HG02840 (cell line): ENCODE results near the gene SLC6A6.

Source experiments
- ATAC-seq: cut with Tn5 transposase; IDR thresholded peaks from one replicate; pipeline ENCODE4 v1.9.1; 2021; ENCODE audit warnings: mild to moderate bottlenecking, moderate library complexity, moderate number of reproducible peaks; ENCODE audit not compliant: unreplicated experiment, low FRiP score

The SLC6A6 gene

DNA sequence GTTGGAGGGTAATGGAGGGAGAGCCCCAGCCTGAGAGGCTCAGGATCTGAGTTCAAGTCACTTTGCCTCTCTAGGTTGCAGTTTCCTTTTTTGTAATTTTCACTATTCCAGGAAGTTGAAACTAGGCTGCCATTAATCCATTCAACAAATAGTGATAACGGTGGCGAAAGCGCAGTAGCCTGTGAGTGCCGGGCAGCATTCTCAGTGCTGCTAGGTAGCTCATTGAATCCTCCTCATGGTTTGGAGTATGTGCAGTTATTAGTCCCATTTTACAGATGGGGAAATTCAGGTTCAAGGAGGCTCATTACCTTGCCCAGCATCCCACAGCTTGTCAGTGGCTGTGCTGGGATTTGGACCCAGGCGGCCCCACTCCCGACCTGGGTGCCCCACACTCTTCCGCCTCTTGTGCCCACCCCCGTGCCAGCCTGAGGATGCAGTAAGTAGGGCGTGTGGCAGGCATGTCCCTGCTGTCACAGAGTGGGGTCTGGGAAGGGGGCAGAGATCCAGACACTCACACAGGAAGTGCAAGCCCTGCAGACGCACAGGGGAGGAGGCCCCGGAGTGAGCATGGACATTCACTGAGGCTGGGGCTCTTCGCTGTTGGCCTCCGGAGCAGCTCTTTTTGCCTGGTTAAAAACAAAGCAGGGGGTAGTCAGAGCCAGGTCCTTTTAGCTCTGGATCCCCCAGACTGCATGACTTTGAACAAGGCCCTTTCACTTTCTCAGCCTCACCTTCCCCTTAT, 58.8 kb downstream of the SLC6A6 start:
- no peak for ATAC-seq

DNA sequence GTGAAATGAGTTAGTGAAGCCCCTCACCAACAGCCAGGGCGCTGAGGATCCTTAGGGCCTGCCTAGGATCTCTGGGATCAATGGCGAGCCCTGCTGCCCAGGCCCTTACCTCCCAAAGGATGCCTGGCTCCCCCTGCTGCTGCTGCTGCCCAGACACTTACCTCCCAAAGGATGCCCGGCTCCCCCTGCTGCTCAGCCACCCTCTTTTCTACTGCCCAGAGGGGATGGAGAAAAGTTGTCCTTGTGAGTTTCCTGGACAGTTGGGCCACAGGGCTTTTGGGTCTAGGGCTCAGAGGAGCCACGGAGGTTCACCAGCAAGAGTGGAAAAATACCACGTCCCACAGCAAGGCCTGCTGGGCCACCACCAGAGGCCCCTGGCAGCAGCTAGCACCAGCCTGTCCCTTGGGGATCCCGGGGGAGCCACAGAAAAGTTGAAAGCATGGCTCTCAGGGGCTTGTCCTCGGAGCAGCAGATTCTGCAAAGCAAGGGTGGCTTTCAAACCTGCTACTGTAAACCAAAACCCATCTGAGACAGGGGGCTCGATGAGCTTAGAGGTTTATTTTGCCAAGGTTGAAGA, 59.4 kb downstream of the SLC6A6 start:
- ATAC-seq: no peak

DNA sequence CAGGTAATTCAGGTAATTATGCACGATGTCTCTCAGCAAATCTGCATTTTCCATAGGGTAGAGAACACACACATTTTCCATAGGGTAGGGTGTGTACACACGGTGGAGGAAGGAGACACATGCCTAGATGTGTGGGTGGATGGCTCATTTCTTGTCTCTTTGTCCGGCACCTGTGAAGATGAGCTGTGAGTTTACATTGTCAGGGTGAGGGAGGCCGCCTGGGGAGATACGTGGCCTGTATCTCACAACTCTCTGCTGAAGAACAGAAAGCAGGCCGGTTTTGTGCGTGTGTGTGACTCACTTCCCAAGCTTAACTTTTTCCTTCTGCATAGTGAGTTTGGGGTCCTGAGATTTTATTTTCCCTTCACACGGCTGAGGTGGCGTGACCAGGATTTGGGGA, 60.3 kb downstream of the SLC6A6 start:
- ATAC-seq: no peak

DNA sequence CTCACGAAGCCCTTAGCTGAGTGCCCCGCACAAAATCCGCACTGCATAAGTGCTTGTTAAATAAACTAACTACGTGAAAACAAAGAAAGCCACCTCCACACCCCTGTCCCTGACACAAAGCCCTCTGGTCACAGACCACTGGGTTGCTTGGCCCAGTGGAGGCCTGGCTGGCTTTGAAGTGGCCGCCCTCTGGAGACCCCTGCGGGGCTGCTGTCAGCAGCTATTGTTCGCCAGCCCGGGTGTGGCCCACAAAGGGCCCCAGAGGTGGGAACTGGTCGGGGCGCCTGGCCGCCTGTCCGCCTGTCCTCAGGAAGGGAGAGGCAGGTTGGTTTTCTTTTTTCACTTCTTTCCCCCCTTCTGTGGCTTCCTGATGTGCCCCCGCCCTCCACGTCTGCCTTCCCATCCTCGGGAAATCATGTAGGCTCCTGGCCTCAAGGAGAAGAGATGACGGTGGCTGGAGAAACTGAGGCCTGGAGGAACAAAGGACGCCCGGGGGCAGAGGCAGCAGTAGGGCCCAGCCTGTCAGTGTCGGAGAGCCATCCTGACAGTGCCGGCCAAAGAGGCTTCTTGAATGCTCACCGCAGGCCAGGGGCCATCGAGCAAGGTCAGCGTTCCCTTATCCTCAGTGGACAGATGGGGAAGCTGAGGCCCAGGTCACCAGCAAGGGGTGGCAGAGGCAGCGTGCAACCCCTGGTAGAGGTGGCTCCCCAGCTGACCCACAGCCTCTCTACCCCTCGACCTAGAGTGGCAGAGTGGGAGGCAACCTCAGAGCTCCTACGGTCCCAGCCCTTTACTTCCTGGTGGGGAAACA, 61.1 kb downstream of the SLC6A6 start:
- no peak for ATAC-seq

DNA sequence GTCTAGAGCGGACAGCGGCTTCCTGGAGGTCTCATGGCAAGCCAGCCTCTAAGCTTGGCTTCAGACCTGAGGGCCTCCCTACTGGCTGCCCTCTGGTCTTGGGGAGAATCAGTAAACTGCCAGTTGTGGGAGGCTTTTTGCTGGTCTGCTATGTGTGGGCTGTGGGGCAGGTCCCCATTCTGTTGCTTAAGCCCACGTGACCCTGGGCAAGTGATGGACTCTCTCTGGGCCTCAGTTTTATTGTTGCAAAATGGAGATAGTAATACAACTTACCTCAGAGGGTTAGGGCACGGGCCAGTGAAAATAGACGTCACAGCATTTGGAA, 61.7 kb downstream of the SLC6A6 start:
- ATAC-seq: no peak

DNA sequence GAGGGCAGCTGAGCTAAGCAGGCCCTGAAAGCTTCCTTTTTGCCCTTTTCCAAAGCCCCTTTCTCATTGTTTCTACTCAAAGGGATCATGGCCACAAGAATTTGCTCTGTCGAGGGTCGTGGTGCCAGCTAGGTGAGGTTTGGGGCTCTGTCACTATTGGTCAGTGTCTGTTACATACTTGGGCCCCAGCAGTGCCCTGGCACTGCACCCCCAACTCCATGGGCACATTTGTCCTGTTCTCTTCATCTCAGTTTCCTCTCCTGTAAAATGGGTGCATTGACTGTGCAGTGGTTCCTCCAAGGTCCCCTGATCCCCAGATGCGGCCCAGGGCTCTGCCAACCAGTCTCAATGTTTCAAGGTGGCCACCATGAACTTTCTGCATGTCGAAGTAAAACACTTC, 62.1 kb downstream of the SLC6A6 start:
- ATAC-seq: no peak

DNA sequence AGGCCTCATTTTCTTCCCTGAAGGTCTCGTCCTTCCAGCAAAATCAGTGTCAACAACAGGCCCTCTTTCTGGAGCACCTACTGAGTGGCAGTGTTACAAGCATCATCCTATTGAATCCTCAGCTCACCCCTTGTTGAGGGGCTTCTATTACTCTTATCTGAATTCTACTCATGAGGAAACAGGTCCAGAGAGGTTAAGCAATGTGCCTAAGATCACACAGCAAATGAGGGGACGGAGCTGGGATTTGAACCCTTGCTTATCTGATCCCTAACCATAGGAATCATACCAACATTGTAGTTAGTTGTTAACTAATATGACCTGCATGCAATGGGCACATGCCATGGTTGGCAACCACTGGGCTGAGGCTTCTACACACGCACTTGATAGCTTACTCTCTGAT, 63.0 kb downstream of the SLC6A6 start:
- no peak for ATAC-seq

DNA sequence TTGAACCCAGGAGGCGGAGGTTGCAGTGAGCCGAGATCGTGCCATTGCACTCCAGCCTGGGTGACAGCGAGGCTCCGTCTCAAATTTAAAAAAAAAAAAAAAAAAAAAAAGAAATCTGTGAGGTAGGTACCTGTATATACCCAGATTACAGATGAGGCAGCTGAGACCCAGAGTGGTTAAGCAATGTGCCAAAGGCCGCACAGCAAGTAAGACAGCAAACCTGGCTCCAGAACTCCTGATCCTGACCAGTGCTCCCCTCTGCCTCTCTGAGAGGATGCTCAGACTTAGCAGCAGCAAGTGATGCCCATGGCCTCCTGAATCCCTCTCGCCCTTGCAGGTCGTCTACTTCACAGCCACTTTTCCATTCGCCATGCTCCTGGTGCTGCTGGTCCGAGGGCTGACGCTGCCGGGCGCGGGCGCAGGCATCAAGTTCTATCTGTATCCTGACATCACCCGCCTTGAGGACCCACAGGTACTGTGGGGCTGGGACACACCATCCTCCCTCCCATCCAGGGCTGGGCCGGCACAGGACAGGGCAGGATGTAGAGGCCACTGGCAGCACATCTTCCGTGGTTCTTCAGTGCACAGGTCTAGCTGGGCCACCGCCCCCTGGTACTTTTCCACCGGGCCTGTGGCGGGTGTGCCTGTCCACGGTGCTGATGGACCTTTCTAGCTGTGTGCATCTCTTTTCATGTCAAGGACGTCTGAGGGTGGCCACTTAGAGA, 63.9 kb downstream of the SLC6A6 start:
- ATAC-seq: no peak

DNA sequence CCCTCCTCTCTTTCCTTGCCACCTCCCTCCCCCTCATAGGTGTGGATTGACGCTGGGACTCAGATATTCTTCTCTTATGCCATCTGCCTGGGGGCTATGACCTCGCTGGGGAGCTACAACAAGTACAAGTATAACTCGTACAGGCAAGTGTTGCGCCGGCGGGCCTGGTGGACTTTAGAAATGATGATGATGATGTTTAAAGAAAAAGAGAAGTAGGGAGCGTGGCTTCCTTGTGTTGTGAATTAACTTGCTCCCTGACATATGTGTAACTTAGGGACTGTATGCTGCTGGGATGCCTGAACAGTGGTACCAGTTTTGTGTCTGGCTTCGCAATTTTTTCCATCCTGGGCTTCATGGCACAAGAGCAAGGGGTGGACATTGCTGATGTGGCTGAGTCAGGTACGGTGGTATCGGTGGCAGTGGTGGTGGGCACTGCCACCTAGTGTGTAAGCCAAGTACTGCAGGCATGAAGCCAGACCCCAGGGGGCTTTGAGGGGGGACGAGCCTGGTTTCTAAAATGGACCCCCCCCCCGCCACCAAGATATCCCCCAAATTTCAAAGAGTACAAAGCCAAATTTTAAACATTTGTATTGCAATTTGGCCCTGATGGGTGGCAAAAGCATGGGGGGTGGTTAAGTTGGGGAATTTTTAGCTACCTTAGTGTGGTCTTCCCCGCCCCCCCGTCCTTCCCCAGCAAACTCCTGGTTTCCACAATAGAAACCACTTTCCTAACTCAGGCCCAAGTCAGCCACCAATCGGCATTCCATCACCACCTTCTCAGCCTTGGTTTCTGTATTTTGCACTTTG, 65.6 kb downstream of the SLC6A6 start:
- no peak for ATAC-seq

DNA sequence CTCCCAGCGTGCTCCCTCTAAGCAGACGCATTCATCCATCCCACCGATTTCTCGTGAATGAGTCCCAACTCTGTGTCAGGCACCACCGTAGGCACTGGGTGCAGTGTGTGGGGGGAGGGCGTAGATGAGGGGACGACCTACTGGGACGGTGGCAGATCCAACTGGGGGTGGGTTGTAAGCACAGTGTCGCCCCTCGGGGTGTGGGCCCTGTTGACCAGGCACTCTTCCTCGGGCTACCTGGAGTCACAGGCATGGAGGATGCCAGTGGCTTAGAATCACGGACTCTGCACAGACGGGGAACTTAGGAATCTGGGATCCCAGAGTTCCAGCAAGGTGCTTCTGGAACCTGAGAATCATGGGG, 66.2 kb downstream of the SLC6A6 start:
- ATAC-seq: no peak

DNA sequence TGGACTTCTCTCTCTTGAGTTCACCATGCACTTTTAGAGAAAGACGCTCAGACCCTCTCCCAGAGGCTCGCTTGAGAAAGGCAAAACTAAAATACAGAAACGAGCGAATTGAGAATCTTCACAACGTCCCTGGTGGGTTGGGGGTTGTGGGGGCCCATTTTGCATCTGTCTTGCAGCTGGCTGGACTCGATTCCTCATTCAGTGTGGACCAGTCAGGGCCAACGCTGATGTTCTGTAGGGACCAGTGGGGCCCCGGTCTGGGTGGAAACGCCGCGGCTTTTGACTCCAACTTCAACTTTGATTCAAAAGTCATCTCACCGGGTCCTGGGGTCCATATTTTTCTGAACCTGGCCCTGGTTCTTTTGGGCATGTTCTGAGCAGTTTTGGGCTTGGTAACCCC, 68.1 kb downstream of the SLC6A6 start:
- no peak for ATAC-seq

DNA sequence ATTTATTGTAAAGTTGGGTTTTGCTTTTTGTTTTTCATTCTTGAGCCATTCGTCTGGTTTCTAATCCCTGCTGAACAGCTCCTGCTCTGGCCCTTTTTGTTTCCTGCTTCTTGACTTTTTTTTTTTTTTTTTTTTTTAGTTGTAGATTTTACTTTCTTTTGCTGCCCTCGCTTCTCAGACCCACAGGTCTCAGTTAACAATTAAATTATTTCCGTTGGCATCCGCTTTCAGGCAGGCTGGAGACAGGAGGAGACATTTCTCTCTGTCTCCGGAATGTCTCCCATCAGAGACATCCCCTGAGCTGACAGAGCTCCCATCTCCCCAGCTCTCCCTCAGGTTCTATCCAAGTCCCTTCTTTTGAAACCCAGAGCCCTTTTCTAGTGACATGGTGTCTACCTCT, 68.6 kb downstream of the SLC6A6 start:
- no peak for ATAC-seq

DNA sequence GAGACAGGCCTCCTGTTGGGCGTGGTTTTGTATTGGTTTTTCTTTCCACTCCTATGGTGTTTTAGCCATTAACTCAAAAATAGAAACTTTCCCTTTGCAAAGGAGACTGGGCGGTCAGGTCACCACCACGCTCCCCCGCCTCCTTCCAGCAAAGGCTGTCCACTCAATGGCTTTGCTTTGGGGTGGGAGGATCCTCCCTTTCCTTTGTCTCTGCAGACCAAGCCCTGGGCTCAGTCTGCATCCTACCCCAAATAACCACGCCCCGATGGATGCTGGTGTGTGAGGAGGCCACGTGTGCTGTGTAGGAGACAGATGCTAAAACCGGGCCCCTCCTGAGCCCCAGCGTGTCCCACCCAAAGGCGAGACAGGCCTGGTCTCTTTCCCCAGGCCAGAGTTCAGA, 69.3 kb downstream of the SLC6A6 start:
- no peak for ATAC-seq

DNA sequence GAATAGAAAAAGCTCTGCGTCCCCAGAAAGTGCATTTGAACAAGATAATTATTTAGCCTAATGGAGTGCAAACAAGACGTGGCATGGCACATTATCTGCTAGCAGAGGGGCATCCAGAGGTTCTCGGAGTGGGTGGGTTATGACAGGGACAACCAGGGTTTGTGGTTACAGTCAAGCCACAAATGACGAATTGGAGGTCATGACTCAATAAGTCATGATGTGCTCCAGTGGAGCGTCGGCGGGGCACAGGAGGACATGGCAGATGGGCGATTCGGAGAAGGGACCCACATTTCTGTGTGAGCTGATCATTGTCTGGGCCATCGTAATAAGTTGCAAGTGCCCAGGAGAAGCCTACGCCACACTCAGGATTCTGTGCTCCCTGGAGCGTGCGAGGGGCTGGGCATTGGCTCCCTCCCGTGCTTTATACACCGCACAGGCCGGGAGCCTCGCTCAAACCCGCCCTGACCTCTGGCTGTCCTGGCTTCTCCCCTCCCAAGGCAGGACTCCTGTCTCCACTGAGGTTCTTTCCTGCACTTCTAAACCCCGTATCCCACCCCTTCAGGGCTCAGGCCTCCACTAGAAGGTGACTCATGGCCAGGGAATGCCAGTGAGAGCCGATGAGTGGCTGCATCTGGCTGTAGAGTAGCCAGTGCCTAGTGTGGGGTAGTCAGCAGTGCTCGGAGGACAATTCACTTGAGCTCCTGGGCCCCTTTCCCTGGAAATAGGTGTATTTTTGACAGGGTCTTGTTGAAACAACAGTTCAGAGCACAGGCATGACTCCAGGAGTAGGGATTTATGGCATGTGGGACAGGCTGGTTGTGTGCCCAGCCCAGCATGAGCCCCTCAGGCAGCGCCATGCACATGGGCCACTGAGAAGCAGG, 70.3 kb downstream of the SLC6A6 start:
- no peak for ATAC-seq

DNA sequence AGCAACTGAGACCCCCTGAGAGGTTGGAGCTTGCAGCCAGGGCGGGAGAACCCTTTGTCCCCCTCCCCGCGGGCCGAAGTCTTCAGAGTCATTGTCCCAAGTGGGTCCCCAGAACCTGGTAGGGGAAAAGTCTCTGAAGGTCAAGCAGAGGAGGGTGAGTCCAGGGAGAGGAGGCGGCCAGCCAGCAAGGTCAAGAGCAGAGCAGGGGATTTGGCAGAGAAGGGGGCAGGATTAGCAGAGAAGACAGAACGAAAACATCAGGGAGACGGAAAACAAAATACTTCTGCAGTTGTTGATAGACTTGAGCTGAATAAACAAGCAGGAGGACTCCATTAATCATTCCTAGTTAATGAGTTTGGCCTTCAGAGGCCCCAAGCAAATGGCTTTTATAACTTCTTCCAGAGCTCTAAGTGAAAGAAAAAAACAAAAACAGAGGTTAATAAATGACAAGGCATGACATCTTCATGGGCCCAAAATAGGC, 71.0 kb downstream of the SLC6A6 start:
- ATAC-seq: no peak

DNA sequence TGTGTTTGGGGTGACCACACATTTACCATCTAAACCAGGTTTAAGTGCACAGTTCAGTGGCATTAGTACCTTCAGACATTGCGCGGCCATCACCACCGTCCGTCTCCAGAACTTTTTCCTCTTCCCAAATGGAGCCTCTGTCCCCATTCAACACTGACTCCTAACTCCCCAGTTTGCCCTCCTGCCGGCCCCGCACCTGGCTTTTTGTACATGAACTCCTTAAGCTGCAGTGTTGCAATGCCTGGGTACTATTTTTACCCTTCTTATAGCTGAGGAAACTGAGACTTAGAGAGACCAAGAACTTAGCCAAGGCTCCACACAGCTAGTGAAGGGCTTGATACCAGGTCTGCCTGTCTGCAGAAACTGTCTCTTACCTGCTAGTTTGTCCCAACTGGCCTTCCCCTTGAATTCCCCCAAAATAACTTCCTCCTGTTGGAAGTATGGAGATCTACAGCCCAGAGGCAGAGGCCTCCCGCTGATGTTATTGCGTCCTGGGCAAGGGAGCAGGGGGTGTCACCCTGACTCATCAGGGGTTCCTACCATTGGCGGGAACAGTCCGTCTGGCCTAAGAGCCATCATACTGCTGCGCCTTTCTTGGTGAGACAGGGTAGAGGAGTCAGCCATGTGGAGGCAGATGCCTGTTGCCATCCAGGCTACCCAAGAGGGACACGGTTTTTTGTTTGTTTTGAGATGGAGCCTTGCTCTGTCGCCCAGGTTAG, 72.1 kb downstream of the SLC6A6 start:
- no peak for ATAC-seq

DNA sequence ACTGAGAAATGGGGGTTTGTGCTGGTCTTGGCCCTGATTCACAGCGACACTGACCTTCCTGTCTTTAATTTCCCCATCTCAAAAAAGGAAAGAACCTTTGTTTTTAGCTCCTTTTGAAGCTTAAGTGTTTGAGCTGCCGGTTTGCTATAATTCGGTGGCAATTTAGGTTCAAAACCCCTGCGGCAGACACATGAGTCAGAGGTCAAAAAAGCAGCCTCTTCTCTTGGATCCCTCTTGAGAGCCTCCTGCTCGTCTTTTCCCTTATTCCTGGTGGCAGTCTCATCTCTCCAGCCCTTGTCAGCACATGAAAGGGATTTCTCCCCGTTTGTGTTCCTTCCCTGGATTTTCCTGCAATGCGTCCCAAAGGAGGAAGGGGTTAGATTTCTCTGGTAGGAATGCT, 73.2 kb downstream of the SLC6A6 start:
- ATAC-seq: no peak

DNA sequence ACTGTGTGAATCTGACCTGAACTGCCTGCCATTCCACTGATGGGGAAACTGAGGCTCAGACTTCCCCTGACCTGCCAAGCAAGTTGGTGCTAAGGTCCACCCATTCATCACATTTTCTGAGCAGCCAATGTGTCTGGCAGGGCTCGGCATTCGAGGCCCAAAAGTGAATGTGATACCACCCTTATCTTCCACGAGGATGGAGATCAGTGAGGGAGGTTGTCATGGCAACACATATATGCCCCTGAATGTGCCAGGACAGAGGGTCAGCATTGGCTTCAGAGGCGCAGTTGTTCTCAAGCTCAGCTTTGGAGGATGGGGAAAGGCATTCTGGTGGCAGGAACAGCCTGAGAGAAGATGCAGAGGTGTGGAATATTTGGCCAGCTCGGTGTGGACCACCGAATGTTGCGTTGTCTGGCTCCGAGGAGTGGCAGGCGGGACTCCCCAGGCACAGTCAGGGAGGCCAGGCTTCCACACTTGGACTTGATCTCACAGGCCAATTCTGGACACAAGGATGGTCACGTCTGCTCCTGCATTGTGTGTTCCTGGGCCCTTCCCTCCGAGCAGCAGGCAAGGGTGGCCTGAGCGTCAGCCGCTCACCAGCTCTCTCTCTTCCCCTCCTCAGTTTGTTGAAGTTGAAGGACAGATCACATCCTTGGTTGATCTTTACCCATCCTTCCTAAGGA, 74.3 kb downstream of the SLC6A6 start:
- no peak for ATAC-seq
